ENCODE measurements around the gene KEL.

The KEL gene

GRCh38 chr7:142969183-142969582 is 7.0 kb upstream of the KEL start:
- no peak for TF ChIP-seq REST (IDR thresholded peaks at IDR 0.05; ENCODE audit: insufficient read depth in 1 of 2, low read depth in 2 of 2, low read length in 2 of 2)
- no peak for TF ChIP-seq FOXP2 (optimal IDR thresholded peaks at IDR 0.05; ENCODE audit: borderline replicate concordance, extremely low read depth, extremely low read length, insufficient read depth)
- no peak for TF ChIP-seq POLR2AphosphoS5 (IDR thresholded peaks at IDR 0.05; ENCODE audit: low read depth, low read length)
- no peak for TF ChIP-seq TAF1 (IDR thresholded peaks at IDR 0.05; ENCODE audit: borderline replicate concordance, insufficient read depth, low read length)
- no peak for TF ChIP-seq SIN3A (IDR thresholded peaks at IDR 0.05; ENCODE audit: borderline replicate concordance, insufficient read depth, low read length)

GRCh38 chr7:142968229-142968628 is 6.1 kb upstream of the KEL start:
- no peak for TF ChIP-seq REST (IDR thresholded peaks at IDR 0.05; ENCODE audit: insufficient read depth in 1 of 2, low read depth in 2 of 2, low read length in 2 of 2)
- no peak for TF ChIP-seq POLR2AphosphoS5 (IDR thresholded peaks at IDR 0.05; ENCODE audit: low read depth, low read length)
- no peak for TF ChIP-seq SIN3A (IDR thresholded peaks at IDR 0.05; ENCODE audit: borderline replicate concordance, insufficient read depth, low read length)
- TF ChIP-seq FOXP2 (optimal IDR thresholded peaks at IDR 0.05; ENCODE audit: borderline replicate concordance, extremely low read depth, extremely low read length, insufficient read depth): no peak
- no peak for TF ChIP-seq TAF1 (IDR thresholded peaks at IDR 0.05; ENCODE audit: borderline replicate concordance, insufficient read depth, low read length)

GRCh38 chr7:142964502-142965246 is 2.5 kb upstream of the KEL start:
- TF ChIP-seq SIN3A (IDR thresholded peaks at IDR 0.05; ENCODE audit: borderline replicate concordance, insufficient read depth, low read length) (no peak), TAF1 (IDR thresholded peaks at IDR 0.05; ENCODE audit: borderline replicate concordance, insufficient read depth, low read length) (no peak), POLR2AphosphoS5 (IDR thresholded peaks at IDR 0.05; ENCODE audit: low read depth, low read length) (no peak), FOXP2 (optimal IDR thresholded peaks at IDR 0.05; ENCODE audit: borderline replicate concordance, extremely low read depth, extremely low read length, insufficient read depth) (no peak), REST (IDR thresholded peaks at IDR 0.05; ENCODE audit: insufficient read depth in 1 of 2, low read depth in 2 of 2, low read length in 2 of 2) (no peak)

- no peak for TF ChIP-seq POLR2AphosphoS5 (IDR thresholded peaks at IDR 0.05; ENCODE audit: low read depth, low read length)
- no peak for TF ChIP-seq TAF1 (IDR thresholded peaks at IDR 0.05; ENCODE audit: borderline replicate concordance, insufficient read depth, low read length)
- TF ChIP-seq SIN3A (IDR thresholded peaks at IDR 0.05; ENCODE audit: borderline replicate concordance, insufficient read depth, low read length): no peak
- TF ChIP-seq FOXP2 (optimal IDR thresholded peaks at IDR 0.05; ENCODE audit: borderline replicate concordance, extremely low read depth, extremely low read length, insufficient read depth): no peak
- TF ChIP-seq REST (IDR thresholded peaks at IDR 0.05; ENCODE audit: insufficient read depth in 1 of 2, low read depth in 2 of 2, low read length in 2 of 2): no peak
These were observed 1.8 kb upstream of the KEL start for GRCh38 chr7:142963993-142964392.
